NCI-H2227 (cell line): Measurements from ENCODE around the gene MTARC2.

ENCODE experiments used
- DNase-seq: peaks from one replicate; lab custom pipeline; 2025; ENCODE audit not compliant: unreplicated experiment; lab: John Stamatoyannopoulos, UW

MTARC2 gene

GRCh38 chr1:220824031-220824989, 76.2 kb downstream of the MTARC2 start:
- no peak for DNase-seq

DNA sequence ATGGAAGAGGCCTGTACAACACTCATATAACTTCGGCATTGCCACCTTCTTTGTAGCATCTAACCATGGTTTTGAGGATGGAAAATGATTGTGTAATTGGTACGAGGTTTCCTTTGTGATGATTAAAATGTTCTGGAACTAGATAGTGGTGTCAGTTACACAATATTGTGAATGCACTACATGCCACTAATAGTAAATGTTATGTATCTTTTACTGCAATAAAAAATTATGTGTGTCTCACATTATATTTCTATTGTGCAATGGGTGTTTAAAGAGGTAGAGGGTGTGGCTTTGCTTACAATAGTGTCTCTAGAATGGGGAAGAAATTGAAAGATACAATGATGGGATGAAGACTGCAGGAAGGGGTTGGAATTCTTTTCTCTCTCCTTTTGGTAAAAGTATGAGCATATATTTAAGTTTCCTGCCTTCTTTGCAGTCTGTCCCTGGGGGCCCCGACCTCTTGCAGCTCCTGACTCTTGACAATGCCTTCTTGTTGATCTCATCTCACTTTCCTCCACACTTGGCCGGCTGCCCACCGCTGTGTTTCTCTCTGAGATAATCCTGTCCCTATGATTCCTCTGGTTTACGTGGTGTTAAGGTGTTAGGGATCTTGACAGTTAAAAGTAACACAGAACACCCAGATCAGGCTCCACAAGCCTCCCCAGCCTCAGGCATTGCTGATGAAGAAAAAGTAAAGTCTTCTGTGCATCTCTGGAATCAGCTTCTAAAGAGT, 77.9 kb downstream of the MTARC2 start:
- DNase-seq = no peak

DNA sequence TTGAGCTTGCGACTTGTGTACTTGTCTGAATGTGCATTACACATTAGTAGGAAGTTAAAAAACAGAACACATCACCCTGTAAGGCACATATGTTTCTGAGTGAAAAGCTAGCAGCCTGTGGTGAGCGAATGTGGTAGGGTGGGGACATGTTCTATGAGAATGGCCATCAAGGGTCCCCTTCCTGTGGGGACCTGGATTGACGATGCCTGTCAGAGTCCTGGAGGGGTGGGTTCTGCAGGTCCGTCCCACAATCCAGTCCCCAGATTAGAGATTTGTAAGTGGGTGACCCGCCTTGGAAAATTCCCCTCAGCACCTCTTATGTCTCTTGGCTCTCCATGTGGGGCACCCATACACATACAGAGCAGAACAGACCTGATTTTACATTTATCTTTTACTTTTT, 78.6 kb downstream of the MTARC2 start:
- DNase-seq = no peak

DNA sequence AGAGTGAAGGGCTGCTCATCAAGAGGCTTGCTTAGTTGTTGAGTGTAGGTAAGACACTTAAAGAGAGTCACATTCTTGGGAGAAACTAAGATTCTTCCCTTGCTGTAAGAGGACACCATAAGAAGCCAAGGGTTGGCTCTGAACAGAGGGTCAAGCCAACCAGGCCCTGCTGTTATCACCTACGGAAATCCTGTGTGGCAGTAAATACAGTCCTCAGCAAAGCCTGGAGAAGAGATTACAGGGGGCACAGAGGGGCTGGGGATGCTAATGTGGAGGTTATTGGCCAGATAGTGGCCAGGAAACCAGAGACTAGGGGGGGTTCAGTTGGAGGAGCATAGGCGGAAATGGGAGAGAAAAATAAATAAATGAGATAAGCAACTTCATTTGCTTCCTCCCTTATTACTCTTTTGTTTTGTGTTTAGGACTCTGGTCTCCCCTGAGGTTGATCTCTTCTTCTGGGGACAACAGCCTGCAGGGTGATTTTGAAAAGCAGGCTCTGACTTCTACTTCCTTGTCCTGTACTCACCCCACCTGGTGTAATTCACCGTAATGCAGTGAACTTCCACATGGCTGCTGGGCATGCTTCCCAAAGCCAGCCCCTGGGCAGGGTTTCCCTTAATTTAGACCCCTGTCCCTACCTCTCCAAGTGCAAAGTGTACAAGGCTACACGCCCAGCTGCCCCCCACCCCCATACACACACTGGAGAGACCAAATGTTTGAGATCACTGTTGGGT, 79.5 kb downstream of the MTARC2 start:
- DNase-seq = no peak

- no peak for DNase-seq
Observed at GRCh38 chr1:220828179-220828490, 80.0 kb downstream of the MTARC2 start.

DNA sequence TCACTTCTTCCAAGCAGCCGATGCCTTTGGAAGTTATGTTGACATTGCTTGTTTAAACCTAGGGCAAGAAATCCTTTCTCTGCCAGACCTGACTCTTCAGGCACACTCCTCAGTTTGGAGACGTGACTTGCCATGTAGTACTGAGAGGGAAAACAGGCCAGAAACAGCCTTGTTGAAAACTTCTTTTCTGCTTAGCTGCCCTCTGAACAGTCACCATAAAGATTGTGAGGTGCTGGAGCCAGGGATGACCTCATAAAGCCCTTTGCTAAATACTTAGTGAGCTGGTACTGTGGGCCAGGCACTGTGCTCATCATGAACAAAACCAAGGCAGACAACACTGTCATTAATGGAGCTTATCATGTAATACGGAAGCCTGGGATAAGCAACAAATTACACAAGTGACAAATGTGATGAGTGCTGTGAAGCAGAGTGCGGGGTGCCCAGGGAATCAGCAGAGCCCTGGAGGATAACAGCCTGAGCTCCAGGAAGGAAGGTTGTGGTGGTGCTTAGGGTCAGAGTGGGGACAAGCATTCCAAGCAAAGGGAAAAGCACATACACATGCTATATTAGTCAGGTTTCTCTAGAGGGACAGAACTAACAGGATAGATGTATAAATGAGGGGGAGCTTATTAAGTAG, 80.9 kb downstream of the MTARC2 start:
- DNase-seq = no peak

GRCh38 chr1:220833436-220833835, 85.3 kb downstream of the MTARC2 start:
- no peak for DNase-seq
